H1 (cell line): ENCODE results near the gene OR2F1. TPM values are rescaled to one million over a fixed set of nuclear protein-coding genes. Genes with fewer than 3 reads are reported as not detected.

ENCODE experiments used
- CTCF ChIA-PET: fragments of 300-600 bp; sonication (Branson Sonifier 250); formaldehyde crosslinking; loops from one replicate; lab custom pipeline; 2021; ENCODE audit not compliant: partially characterized antibody; lab: Charles Lee
- POLR2A ChIA-PET: fragments of 300-600 bp; sonication (Branson Sonifier 250); formaldehyde crosslinking; loops from one replicate; lab custom pipeline; 2021; ENCODE audit warnings: inconsistent platforms; ENCODE audit not compliant: partially characterized antibody; lab: Charles Lee
- DNase-seq, 2 experiments: peaks; one replicate each; pipeline versions ENCODE4 v3.0.0 to v3.0.0-alpha.2; 2010 to 2022; ENCODE audit warnings: low spot score in 2 of 2, low read depth in 1 of 2, mixed read lengths in 1 of 2
- FAIRE-seq: peaks from 2 replicates; lab custom pipeline; 2011; peaks lifted over from hg19 to GRCh38; lab: Jason Lieb, UNC
- H2AFZ ChIP-seq: 2 replicates; pipeline ENCODE4 v1.8.1; 2012; ENCODE audit warnings: low read length, inconsistent platforms
- H2AK5ac ChIP-seq: 2 replicates; pipeline ENCODE4 v1.6.1; 2013; ENCODE audit warnings: low read depth, low read length
- H2BK120ac ChIP-seq: replicated peaks from 2 replicates; pipeline ENCODE3; 2013; ENCODE audit warnings: low read depth, low read length, inconsistent platforms
- H2BK12ac ChIP-seq: 2 replicates; pipeline ENCODE4 v1.6.1; 2013; ENCODE audit warnings: low read depth, low read length
- H2BK15ac ChIP-seq: 2 replicates; pipeline ENCODE4 v1.6.1; 2013; ENCODE audit warnings: low read length
- H2BK20ac ChIP-seq: 2 replicates; pipeline ENCODE4 v1.6.1; 2013; ENCODE audit warnings: low read length
- H2BK5ac ChIP-seq: 2 replicates; pipeline ENCODE4 v1.6.1; 2013; ENCODE audit warnings: low read depth, low read length
- H3K14ac ChIP-seq: 2 replicates; pipeline ENCODE4 v1.6.1; 2013; ENCODE audit warnings: inconsistent platforms; ENCODE audit not compliant: insufficient read length
- H3K18ac ChIP-seq: 2 replicates; pipeline ENCODE4 v1.6.1; 2013; ENCODE audit warnings: low read length; ENCODE audit errors: extremely low read depth
- H3K23ac ChIP-seq: 2 replicates; pipeline ENCODE4 v1.6.1; 2013; ENCODE audit warnings: inconsistent platforms; ENCODE audit not compliant: insufficient read length
- H3K23me2 ChIP-seq: 2 replicates; pipeline ENCODE4 v1.6.1; 2013; ENCODE audit warnings: low read depth, low read length
- H3K27ac ChIP-seq: 2 replicates; pipeline ENCODE4 v1.6.1; 2011; ENCODE audit warnings: low read depth, low read length, inconsistent platforms
- H3K27me3 ChIP-seq, 4 experiments: replicated peaks in 1 of 4; 1 replicate in 1 of 4; 2 replicates in 3 of 4; pipeline versions ENCODE4 v1.6.1 to v1.8.1; 2011 to 2013; ENCODE audit warnings: low read length in 3 of 4, mild to moderate bottlenecking in 3 of 4, inconsistent platforms in 2 of 4, mixed read lengths in 2 of 4, moderate library complexity in 1 of 4; ENCODE audit not compliant: control insufficient read depth in 3 of 4, insufficient read depth in 3 of 4; ENCODE audit errors: extremely low read depth in 1 of 4
- H3K36me3 ChIP-seq, 4 experiments: 2 replicates each; pipeline versions ENCODE4 v1.6.1 to v1.8.1; 2011 to 2013; ENCODE audit warnings: mild to moderate bottlenecking in 4 of 4, low read length in 3 of 4, moderate library complexity in 2 of 4, control low read depth in 1 of 4, inconsistent platforms in 1 of 4; ENCODE audit not compliant: insufficient read depth in 4 of 4, control insufficient read depth in 2 of 4
- H3K4ac ChIP-seq: replicated peaks from 2 replicates; pipeline ENCODE3; 2013; ENCODE audit warnings: low read length, low read depth, mixed read lengths, inconsistent platforms; ENCODE audit not compliant: insufficient read length
- H3K4me1 ChIP-seq, 4 experiments: replicated peaks in 1 of 4; 1 replicate in 1 of 4; 2 replicates in 3 of 4; pipeline versions ENCODE4 v1.6.1 to v1.8.1; 2011 to 2013; ENCODE audit warnings: low read length in 3 of 4, inconsistent platforms in 2 of 4, mixed read lengths in 1 of 4; ENCODE audit not compliant: insufficient read depth in 4 of 4, control insufficient read depth in 3 of 4
- H3K4me2 ChIP-seq, 2 experiments: 2 replicates each; pipeline versions ENCODE4 v1.6.1 to v1.8.1; 2011 to 2013; ENCODE audit warnings: low read depth in 2 of 2, low read length in 2 of 2, control low read depth in 1 of 2, inconsistent platforms in 1 of 2, mild to moderate bottlenecking in 1 of 2; ENCODE audit not compliant: insufficient read depth in 1 of 2
- H3K4me3 ChIP-seq, 4 experiments: fragments of 200-600, 300-600 bp in 1 of 4; sonication (generic), shearing (Covaris generic), sonication (Bioruptor Twin) in 1 of 4; 2 replicates each; pipeline versions ENCODE4 v1.5.1 to v1.8.1; 2011 to 2016; ENCODE audit warnings: low read length in 4 of 4, low read depth in 3 of 4, control low read depth in 2 of 4, inconsistent platforms in 2 of 4, mild to moderate bottlenecking in 2 of 4, mixed read lengths in 1 of 4, moderate library complexity in 1 of 4; ENCODE audit not compliant: insufficient read depth in 2 of 4; ENCODE audit errors: extremely low read depth in 1 of 4
- H3K56ac ChIP-seq: replicated peaks from 2 replicates; pipeline ENCODE3; 2013; ENCODE audit warnings: low read depth, mild to moderate bottlenecking, mixed read lengths, low read length, inconsistent platforms; ENCODE audit not compliant: insufficient read length
- H3K79me1 ChIP-seq: 2 replicates; pipeline ENCODE4 v1.6.1; 2013; ENCODE audit warnings: low read depth, low read length, control low read depth
- H3K79me2 ChIP-seq, 2 experiments: 2 replicates each; pipeline versions ENCODE4 v1.6.1 to v1.8.1; 2012 to 2013; ENCODE audit warnings: low read length in 2 of 2, mild to moderate bottlenecking in 2 of 2, inconsistent platforms in 1 of 2; ENCODE audit not compliant: insufficient read depth in 2 of 2, control insufficient read depth in 1 of 2
- H3K9ac ChIP-seq, 4 experiments: replicated peaks in 1 of 4; 1 replicate in 1 of 4; 2 replicates in 3 of 4; pipeline versions ENCODE4 v1.6.1 to v1.8.1; 2011 to 2013; ENCODE audit warnings: low read depth in 3 of 4, low read length in 3 of 4, control low read depth in 2 of 4, mild to moderate bottlenecking in 2 of 4, moderate library complexity in 2 of 4, inconsistent platforms in 1 of 4; ENCODE audit errors: extremely low read depth in 1 of 4
- H3K9me3 ChIP-seq, 2 experiments: 2 replicates each; pipeline versions ENCODE4 v1.6.1 to v1.8.1; 2012 to 2013; ENCODE audit warnings: mild to moderate bottlenecking in 2 of 2, moderate library complexity in 2 of 2, control low read depth in 1 of 2, inconsistent platforms in 1 of 2, low read depth in 1 of 2, low read length in 1 of 2, mixed read lengths in 1 of 2; ENCODE audit not compliant: insufficient read depth in 2 of 2
- H4K20me1 ChIP-seq, 2 experiments: replicated peaks in 1 of 2; 2 replicates each; pipeline versions ENCODE3 to v1.8.1; 2011 to 2013; ENCODE audit warnings: inconsistent platforms in 2 of 2, low read length in 2 of 2, mild to moderate bottlenecking in 1 of 2; ENCODE audit not compliant: insufficient read depth in 2 of 2, control insufficient read depth in 1 of 2
- H4K5ac ChIP-seq: 2 replicates; pipeline ENCODE4 v1.6.1; 2013; ENCODE audit warnings: low read length, low read depth, mixed read lengths, inconsistent platforms; ENCODE audit not compliant: insufficient read length
- H4K8ac ChIP-seq: 2 replicates; pipeline ENCODE4 v1.8.0; 2013; ENCODE audit warnings: mild to moderate bottlenecking, moderate library complexity, low read length, inconsistent platforms; ENCODE audit not compliant: insufficient read depth; ENCODE audit errors: extremely low read depth
- H4K91ac ChIP-seq: replicated peaks from 2 replicates; pipeline ENCODE3; 2013; ENCODE audit warnings: low read length, mixed read lengths, inconsistent platforms; ENCODE audit not compliant: insufficient read length
- ASH2L ChIP-seq: fragments of 200-600, 300-600 bp; sonication (generic); IDR thresholded peaks from one replicate; pipeline ENCODE4 v1.7.1; 2017; ENCODE audit warnings: low read length
- ATF2 ChIP-seq: IDR thresholded peaks from 2 replicates; pipeline ENCODE4 v1.6.1; 2012; ENCODE audit warnings: low read length, inconsistent platforms
- BCL11A ChIP-seq, 2 experiments: IDR thresholded peaks; one replicate each; pipeline ENCODE4 v1.6.1; 2011; ENCODE audit warnings: low read depth in 2 of 2, low read length in 2 of 2, mild to moderate bottlenecking in 2 of 2
- CBX5 ChIP-seq: fragments of 300-800, 300-1000 bp; sonication (generic); IDR thresholded peaks from 2 replicates; pipeline ENCODE4 v1.7.1; 2016; ENCODE audit warnings: antibody characterized with exemption, low read length, low read depth
- GTF2F1 ChIP-seq: IDR thresholded peaks from 2 replicates; pipeline ENCODE4 v1.6.1; 2012; ENCODE audit warnings: low read depth, low read length, improper control_type of control experiment, borderline replicate concordance
- RNF2 ChIP-seq: fragments of 200-900, 300-1000 bp; sonication (generic); IDR thresholded peaks from 2 replicates; pipeline ENCODE4 v1.7.1; 2016; ENCODE audit warnings: borderline replicate concordance, low read depth, mild to moderate bottlenecking, antibody characterized with exemption, low read length; ENCODE audit not compliant: poor library complexity, severe bottlenecking; ENCODE audit errors: missing control alignments
- SP4 ChIP-seq: IDR thresholded peaks from 2 replicates; pipeline ENCODE4 v1.6.1; 2012; ENCODE audit warnings: low read length, inconsistent platforms
- SRF ChIP-seq: IDR thresholded peaks from 2 replicates; pipeline ENCODE4 v1.6.1; 2011; ENCODE audit warnings: mild to moderate bottlenecking, low read depth, low read length, moderate library complexity
- YY1 ChIP-seq: IDR thresholded peaks from 2 replicates; pipeline ENCODE4 v1.6.1; 2011; ENCODE audit warnings: low read depth, mild to moderate bottlenecking, low read length
- WGBS, 2 experiments: shearing (Covaris generic) in 1 of 2; methylation state at CpG; one replicate each; pipeline versions ENCODE4 v1.1.6 to v1.1.7; 2013 to 2015; ENCODE audit warnings: low lambda C conversion rate in 2 of 2, mixed read lengths in 2 of 2, inconsistent platforms in 1 of 2, low coverage in 1 of 2, missing lambda C conversion rate in 1 of 2; ENCODE audit not compliant: insufficient replicate concordance in 2 of 2, insufficient coverage in 1 of 2, insufficient read length in 1 of 2; ENCODE audit errors: extremely low coverage in 1 of 2, missing lambda C conversion rate in 1 of 2; 5-methylcytosine and 5-hydroxymethylcytosine counted together
- polyA plus RNA-seq, 7 experiments: library from polyadenylated mRNA; depleted of rRNA in 3 of 7; stranded (reverse) in 5 of 7; unstranded in 2 of 7; fragments of >200 nt in 5 of 7; fragments of 200-250 nt in 2 of 7; gene quantifications; 1 replicate in 5 of 7; 2 replicates in 1 of 7; 4 replicates in 1 of 7; pipeline versions ENCODE4 v1.2.1 to v1.2.3, GENCODE V29; 2011 to 2013; ENCODE audit warnings: missing spikeins in 2 of 7, mixed read lengths in 2 of 7
- total RNA-seq: library from RNA; stranded (reverse); fragmentation: NEBNext Ultra II Directional; extraction: Animal tissue kit (Norgen Biotek cat#: 25700); gene quantifications from 2 replicates; pipeline ENCODE4 v1.2.1, GENCODE V29; 2021
- TF ChIP-seq, protein P1 (sequence below), 3 experiments: IDR thresholded peaks; 1 replicate in 2 of 3; 2 replicates in 1 of 3; pipeline versions ENCODE4 v1.5.1 to v1.6.1; 2011; ENCODE audit warnings: low read length in 3 of 3, mild to moderate bottlenecking in 3 of 3, inconsistent platforms in 2 of 3, low read depth in 1 of 3, moderate library complexity in 1 of 3; ENCODE audit not compliant: insufficient read depth in 1 of 3; ENCODE audit errors: control extremely low read depth in 1 of 3

The OR2F1 gene
- total and polyA plus RNA-seq, 2 of the 8 experiments (the other 6 are each of a cell fraction or from before 2014, with no cell fraction given), result 0.19 TPM; not detected in 1

DNA sequence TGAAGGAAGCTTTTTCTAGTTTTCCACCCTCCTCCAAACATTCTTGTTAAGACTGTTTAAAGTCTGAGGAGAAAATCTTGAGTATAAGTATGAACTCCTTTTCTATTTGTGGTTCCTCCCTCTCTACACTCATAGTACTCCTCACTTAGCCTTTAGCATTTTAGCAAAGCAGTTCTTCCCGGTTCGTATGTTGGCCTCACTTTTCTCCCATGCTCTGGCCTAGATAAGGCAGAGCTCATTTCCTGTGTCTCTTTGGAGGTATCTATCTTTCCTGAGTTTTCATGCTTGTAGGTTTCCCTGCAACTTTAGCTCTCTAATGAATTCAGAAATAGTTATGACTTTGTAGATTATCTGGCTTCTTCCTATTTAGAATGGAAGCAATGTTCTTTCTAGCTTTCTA lies 5.9 kb upstream of the OR2F1 start:
- Histone ChIP-seq H3K56ac (no peak overlapping the region), H3K36me3 (no peaks in the 10 kb centered on the region), H2BK5ac (no peak overlapping the region), H4K20me1 (no peaks in the 10 kb centered on the region), H4K8ac (no peak overlapping the region), H3K79me1 (no peaks in the 10 kb centered on the region), H3K4me1 (no peaks in the 10 kb centered on the region), H3K79me2 (no peaks in the 10 kb centered on the region), H4K91ac (no peak overlapping the region), H3K23ac (no peak overlapping the region), H3K4ac (no peak overlapping the region), H3K14ac (no peak overlapping the region), H2BK15ac (no peak overlapping the region), H3K27ac (no peak overlapping the region), H2AFZ (no peak overlapping the region), H3K4me2 (no peak overlapping the region), H2BK120ac (no peak overlapping the region), H3K9me3 (no peaks in the 10 kb centered on the region), H3K23me2 (no peaks in the 10 kb centered on the region; the same call in 1 of the 2 replicates), H3K18ac (no peak overlapping the region), H2AK5ac (no peak overlapping the region), H3K9ac (no peak overlapping the region), H2BK12ac (no peak overlapping the region), H3K27me3 (no peaks in the 10 kb centered on the region), H4K5ac (no peak overlapping the region), H3K4me3 (no peak overlapping the region), H2BK20ac (no peak overlapping the region)
- POLR2A ChIA-PET, result no interaction called here
- CTCF ChIA-PET, result interaction anchor here (1.3 kb wide), 1 partner anchor 179 kb away, joined by 3 read pairs; no protein-coding TSS in a partner anchor
- 81% methylated on average over 2 of the region's 2 CpGs; no CpG with 5 or more reads in 1 of the 2 experiments for WGBS, 2 experiments
- DNase-seq (no peak), FAIRE-seq (no peak)
- no peak for TF ChIP-seq CBX5
- TF ChIP-seq, protein P1, sequence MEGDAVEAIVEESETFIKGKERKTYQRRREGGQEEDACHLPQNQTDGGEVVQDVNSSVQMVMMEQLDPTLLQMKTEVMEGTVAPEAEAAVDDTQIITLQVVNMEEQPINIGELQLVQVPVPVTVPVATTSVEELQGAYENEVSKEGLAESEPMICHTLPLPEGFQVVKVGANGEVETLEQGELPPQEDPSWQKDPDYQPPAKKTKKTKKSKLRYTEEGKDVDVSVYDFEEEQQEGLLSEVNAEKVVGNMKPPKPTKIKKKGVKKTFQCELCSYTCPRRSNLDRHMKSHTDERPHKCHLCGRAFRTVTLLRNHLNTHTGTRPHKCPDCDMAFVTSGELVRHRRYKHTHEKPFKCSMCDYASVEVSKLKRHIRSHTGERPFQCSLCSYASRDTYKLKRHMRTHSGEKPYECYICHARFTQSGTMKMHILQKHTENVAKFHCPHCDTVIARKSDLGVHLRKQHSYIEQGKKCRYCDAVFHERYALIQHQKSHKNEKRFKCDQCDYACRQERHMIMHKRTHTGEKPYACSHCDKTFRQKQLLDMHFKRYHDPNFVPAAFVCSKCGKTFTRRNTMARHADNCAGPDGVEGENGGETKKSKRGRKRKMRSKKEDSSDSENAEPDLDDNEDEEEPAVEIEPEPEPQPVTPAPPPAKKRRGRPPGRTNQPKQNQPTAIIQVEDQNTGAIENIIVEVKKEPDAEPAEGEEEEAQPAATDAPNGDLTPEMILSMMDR (IDR thresholded peaks at IDR 0.05; ENCODE audit: control extremely low read depth in 1 of 3, insufficient read depth in 1 of 3, low read depth in 1 of 3, low read length in 3 of 3), result no peak
- no peak for TF ChIP-seq GTF2F1
- no peak for TF ChIP-seq YY1
- no peak for TF ChIP-seq RNF2
- no peak for TF ChIP-seq ATF2
- no peak for TF ChIP-seq ASH2L
- TF ChIP-seq BCL11A (IDR thresholded peaks at IDR 0.05; ENCODE audit: low read depth in 2 of 2, low read length in 2 of 2), result no peak
- TF ChIP-seq SP4, result no peak
- no peak for TF ChIP-seq SRF
